ENCODE data around the gene CEP70. TPM values are rescaled to one million over a fixed set of nuclear protein-coding genes. Genes with fewer than 3 reads are reported as not detected.

The CEP70 gene
- polyA plus RNA-seq, 1 experiment: 14.6 TPM

DNA sequence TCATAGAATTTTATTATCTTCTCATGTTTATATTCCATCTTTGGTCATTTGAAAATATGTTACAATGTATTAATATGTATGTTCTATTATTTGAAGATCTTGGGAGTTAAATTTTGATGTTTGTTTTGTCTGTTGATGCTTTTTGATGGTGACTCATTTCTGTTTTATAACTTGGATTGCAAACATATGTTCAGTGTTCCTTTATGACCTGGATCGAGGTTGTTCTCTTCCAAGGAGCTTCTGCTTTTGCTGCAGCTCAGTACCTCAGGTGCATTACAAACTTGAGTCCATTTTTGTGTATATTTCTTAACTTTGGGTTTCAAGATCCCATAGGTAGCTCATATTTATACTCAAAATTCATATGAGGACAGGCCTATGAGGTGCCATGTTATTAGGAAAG is 122.6 kb downstream of the CEP70 start:
- Histone ChIP-seq H3K27me3 (ENCODE audit: control insufficient read depth, insufficient read depth, low read length) (peaks cover 13% of the 10 kb centered on the region), H3K4me3 (ENCODE audit: low read depth, low read length) (no peak overlapping the region), H3K9me3 (ENCODE audit: control insufficient read depth, insufficient read depth, low read length) (no peaks in the 10 kb centered on the region), H3K27ac (ENCODE audit: low read depth, low read length) (no peak overlapping the region)
- no peak for TF ChIP-seq CTCF (IDR thresholded peaks at IDR 0.05; ENCODE audit: low read depth, low read length)
- POLR2A ChIA-PET: no interaction called here
- DNase-seq (ENCODE audit: low read depth, low spot score): no peak
- CTCF ChIA-PET: interaction anchor here (0.8 to 2.6 kb wide), 5 partner anchors 8 to 452 kb away, joined by 3 to 18 read pairs (median 8); no protein-coding TSS in a partner anchor

- H3K27ac ChIP-seq (ENCODE audit: low read depth, low read length): no peak overlapping the region
- H3K4me3 ChIP-seq (ENCODE audit: low read depth, low read length): no peak overlapping the region
- peaks cover 13% of the 10 kb centered on the region for H3K27me3 ChIP-seq (ENCODE audit: control insufficient read depth, insufficient read depth, low read length)
- POLR2A ChIA-PET: no interaction called here
- DNase-seq (ENCODE audit: low read depth, low spot score): no peak
- TF ChIP-seq CTCF (IDR thresholded peaks at IDR 0.05; ENCODE audit: low read depth, low read length): no peak
- CTCF ChIA-PET: interaction anchor here (0.5 to 2.6 kb wide), 5 partner anchors 9 to 476 kb away, joined by 3 to 18 read pairs (median 8); partner anchors contain the start of gene FOXL2
- H3K9me3 ChIP-seq (ENCODE audit: control insufficient read depth, insufficient read depth, low read length): no peaks in the 10 kb centered on the region
These were observed 123.4 kb downstream of the CEP70 start for GRCh38 chr3:138470687-138471086.

DNA sequence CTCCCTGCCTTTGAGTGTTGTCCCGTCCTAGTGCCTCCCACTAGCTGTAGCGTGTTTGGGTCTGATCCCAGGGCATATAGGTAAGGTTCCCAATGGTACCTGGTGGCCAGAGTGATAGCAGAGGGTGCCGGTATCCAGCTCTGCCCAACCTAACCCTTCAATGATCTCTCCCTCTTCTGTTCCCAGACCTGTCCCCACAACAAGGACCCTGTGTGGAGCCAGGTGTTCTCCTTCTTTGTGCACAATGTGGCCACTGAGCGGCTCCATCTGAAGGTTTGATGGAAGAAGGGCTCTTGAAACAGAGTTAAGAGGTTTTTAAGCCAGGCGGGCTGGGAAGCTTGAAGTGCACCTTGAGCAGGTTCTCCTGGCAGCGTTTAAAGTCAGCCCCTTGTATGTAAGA is 124.2 kb downstream of the CEP70 start:
- H3K27me3 ChIP-seq (ENCODE audit: control insufficient read depth, insufficient read depth, low read length): peaks cover 13% of the 10 kb centered on the region
- H3K27ac ChIP-seq (ENCODE audit: low read depth, low read length): no peak overlapping the region
- ChIA-PET CTCF (interaction anchor here (1.3 to 2.6 kb wide), 2 partner anchors 9 to 454 kb away, joined by 4 to 18 read pairs; no protein-coding TSS in a partner anchor), POLR2A (no interaction called here)
- H3K4me3 ChIP-seq (ENCODE audit: low read depth, low read length): no peak overlapping the region
- H3K9me3 ChIP-seq (ENCODE audit: control insufficient read depth, insufficient read depth, low read length): no peaks in the 10 kb centered on the region
- DNase-seq (ENCODE audit: low read depth, low spot score): no peak
- TF ChIP-seq CTCF (IDR thresholded peaks at IDR 0.05; ENCODE audit: low read depth, low read length): no peak

DNA sequence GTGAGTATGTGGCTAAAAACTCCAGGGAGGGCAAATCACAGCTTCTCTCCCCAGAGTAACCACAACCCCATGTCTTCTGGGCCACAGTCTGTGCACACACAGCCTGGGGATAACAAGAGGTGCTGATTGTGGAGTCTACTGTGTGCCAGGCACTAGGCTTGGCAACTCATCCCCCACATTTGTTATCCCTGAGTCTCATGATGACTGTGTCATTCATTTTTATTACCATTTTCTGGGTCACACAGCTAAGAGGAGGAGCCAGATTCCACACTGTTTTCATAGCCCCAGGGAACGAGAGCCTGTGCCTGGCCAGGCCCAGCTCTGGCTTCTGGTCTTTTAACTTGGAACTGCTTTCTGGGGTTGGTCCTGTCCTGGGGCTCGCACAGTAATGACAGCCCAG is 125.2 kb downstream of the CEP70 start:
- CTCF ChIA-PET: interaction anchor here (1.3 to 2.6 kb wide), 2 partner anchors 10 to 455 kb away, joined by 4 to 18 read pairs; no protein-coding TSS in a partner anchor
- TF ChIP-seq CTCF (IDR thresholded peaks at IDR 0.05; ENCODE audit: low read depth, low read length): no peak
- DNase-seq (ENCODE audit: low read depth, low spot score): no peak
- H3K9me3 ChIP-seq (ENCODE audit: control insufficient read depth, insufficient read depth, low read length): no peaks in the 10 kb centered on the region
- H3K27ac ChIP-seq (ENCODE audit: low read depth, low read length): no peak overlapping the region
- peaks cover 16% of the 10 kb centered on the region for H3K27me3 ChIP-seq (ENCODE audit: control insufficient read depth, insufficient read depth, low read length)
- POLR2A ChIA-PET: no interaction called here
- no peak overlapping the region for H3K4me3 ChIP-seq (ENCODE audit: low read depth, low read length)

DNA sequence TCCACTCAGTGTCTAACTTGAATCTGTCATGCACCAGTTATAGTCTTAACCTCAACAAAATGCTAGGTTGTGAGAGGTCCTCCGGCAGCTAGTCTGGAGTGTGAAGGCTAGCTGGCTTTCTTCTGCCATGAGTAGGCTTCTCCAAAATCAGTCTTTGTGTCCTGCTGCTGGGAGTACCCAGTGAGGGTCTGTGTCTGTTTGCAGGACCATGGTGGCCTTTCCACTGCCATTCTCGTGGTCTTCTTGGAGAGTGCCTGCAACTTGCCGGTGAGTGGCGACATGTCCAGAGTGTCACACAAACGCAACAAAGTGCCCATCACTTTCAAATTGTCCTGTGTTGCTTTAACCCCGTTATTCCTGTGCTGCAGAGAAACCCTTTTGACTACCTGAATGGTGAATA is 125.6 kb downstream of the CEP70 start:
- no peak overlapping the region for H3K27ac ChIP-seq (ENCODE audit: low read depth, low read length)
- peaks cover 16% of the 10 kb centered on the region for H3K27me3 ChIP-seq (ENCODE audit: control insufficient read depth, insufficient read depth, low read length)
- no peak for TF ChIP-seq CTCF (IDR thresholded peaks at IDR 0.05; ENCODE audit: low read depth, low read length)
- CTCF ChIA-PET: interaction anchor here (1.3 kb wide), 1 partner anchor 455 kb away, joined by 4 read pairs; no protein-coding TSS in a partner anchor
- POLR2A ChIA-PET: no interaction called here
- H3K4me3 ChIP-seq (ENCODE audit: low read depth, low read length): no peak overlapping the region
- DNase-seq (ENCODE audit: low read depth, low spot score): no peak
- no peaks in the 10 kb centered on the region for H3K9me3 ChIP-seq (ENCODE audit: control insufficient read depth, insufficient read depth, low read length)

All from AG04450 (cell line).